NK-92 treated with Interleukin-12 subunit alpha and Interleukin-12 subunit beta, amount 100 ng/mL, for 24 hours (cell line): Measurements from ENCODE around the gene LRRC8D.

ENCODE experiments used
- DNase-seq: peaks from one replicate; lab custom pipeline; 2025; lab: John Stamatoyannopoulos, UW

Gene LRRC8D

GRCh38 chr1:89941110-89941766 is 120.4 kb downstream of the LRRC8D start:
- no peak for DNase-seq

DNA sequence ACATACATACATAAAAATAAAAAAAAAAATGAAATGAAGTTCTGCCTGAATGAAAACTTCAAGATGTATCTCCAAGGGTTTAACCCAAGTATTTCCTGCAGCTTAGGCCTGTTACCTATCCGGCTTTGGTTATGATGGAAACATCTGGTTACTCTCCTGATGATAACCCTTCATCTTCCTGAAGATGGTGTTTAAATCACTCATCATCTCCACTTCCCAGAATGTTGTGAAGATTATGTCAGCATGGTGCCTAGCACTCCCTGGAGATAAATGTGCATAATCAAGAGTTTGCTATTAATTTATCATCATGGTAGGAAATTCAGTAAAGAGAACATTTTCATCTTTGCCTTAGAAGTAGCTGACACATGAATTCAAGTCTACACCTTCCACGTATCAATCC is 121.2 kb downstream of the LRRC8D start:
- DNase-seq = no peak

GRCh38 chr1:89942825-89943658 is 122.2 kb downstream of the LRRC8D start:
- DNase-seq = no peak

- DNase-seq = no peak
Measured at GRCh38 chr1:89943846-89944781, 123.3 kb downstream of the LRRC8D start.

- DNase-seq = no peak
Measured at GRCh38 chr1:89945852-89946476, 125.1 kb downstream of the LRRC8D start.

- no peak for DNase-seq
Measured at GRCh38 chr1:89946532-89946931, 125.7 kb downstream of the LRRC8D start.

DNA sequence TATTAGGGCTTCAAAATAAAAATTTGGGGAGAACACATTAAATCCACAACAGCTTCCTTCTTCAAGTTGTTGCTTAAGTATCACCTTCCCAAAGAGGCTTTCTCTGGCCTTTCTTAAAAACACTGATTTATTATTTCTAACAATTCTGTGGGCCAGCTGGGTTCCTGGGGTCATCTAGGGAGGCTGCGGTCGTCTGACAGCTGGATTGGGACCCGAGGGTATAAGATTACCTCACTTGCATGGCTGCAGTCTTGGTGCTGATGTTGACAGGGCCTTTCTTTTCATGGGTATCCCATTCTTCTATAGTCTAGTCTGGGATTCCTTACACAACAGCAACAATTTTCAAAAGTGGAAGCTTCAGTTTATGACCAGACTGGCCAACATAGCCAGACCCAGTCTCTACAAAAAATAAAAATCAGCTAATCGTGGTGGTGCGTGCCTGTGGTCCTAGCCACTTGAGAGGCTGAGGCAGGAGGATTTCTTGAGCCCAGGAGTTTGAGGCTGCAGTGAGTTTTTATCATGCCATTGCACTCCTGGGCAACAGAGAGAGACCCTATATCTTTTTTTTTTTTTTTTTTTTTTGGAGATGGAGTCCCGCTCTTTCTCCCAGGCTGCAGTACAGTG is 128.0 kb downstream of the LRRC8D start:
- no peak for DNase-seq

GRCh38 chr1:89949991-89950624 is 129.3 kb downstream of the LRRC8D start:
- no peak for DNase-seq

DNA sequence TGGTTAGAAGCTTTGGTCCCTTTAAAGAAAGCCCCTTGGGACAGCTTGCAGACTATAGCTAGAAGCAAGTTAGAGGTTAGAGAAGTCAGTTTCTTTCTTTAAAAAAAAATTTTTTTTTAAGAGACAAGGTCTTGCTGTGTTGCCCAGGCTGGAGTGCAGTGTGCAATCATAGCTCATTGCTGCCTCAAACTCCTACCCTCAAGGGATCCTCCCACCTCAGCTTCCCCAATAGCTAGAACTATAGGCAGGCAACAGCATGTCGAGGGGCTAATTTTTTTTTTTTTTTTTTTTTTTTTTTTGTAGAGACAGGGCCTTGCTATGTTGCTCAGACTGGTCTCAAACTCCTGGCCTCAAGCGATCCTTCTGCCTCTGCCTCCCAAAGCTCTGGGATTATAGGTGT is 129.9 kb downstream of the LRRC8D start:
- DNase-seq = no peak

- no peak for DNase-seq
Measured at GRCh38 chr1:89951766-89952604, 131.2 kb downstream of the LRRC8D start.

- DNase-seq = no peak
Measured at GRCh38 chr1:89952605-89953130, 131.8 kb downstream of the LRRC8D start.

DNA sequence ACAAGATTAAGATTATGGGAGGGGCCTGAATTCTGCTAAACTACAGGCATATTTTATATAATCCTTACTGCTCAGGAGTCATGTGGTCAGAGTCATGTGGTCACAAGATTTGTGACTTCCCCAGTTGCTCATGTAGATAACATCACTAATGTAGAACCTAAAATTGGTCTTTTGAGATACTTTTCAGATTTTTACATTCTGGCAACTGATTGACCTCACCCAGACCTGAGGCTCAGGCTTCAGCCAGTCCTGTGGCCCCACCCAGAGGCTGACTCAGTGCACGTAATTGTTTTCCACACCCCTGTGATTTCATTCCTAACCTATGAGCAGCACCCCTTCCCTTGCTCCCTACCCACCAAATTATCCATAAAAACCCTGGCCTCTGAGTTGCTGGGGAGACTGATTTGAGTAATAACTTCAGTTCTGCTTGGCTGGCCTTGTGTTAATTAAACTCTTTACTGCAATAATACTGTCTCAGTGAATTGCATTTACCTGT is 132.3 kb downstream of the LRRC8D start:
- peak; percentile 5 for DNase-seq

DNA sequence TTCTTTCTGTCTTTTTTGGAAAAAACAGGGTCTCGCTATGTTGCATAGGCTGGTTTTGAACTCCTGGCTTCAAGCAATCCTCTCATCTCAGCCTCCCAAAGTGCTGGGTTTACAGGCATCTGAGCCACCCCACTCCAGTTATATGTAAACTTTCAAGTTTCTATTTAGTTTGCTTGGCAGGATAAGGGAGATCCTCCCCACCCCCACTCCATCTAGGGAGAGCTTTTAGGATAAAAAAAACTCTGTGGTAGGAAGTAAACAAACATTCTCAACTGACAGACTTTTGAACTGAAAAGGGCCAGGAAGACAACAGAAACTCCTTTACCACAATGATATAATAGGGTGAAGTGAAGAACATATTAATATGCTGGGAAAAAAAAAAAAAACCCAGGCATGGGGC is 133.1 kb downstream of the LRRC8D start:
- DNase-seq = no peak

DNA sequence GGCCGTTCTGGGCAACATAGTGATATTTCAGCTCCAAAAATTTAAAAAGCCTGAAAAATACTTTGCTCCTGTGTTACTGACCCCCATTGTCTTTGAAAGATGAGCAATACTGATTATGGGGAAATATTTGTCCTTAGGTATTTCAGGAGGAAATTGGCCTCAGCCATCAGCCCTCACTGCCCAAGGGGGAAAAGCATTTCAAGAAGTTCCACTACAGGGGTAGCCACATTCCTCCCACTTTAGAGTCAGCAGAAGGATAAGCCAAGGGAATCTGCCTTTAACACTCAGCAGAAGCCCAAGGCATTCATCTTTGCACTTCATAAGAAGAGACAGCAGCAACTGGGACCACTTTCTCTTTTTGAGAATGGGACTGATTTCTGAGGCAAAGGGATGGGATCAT is 133.6 kb downstream of the LRRC8D start:
- DNase-seq = no peak

DNA sequence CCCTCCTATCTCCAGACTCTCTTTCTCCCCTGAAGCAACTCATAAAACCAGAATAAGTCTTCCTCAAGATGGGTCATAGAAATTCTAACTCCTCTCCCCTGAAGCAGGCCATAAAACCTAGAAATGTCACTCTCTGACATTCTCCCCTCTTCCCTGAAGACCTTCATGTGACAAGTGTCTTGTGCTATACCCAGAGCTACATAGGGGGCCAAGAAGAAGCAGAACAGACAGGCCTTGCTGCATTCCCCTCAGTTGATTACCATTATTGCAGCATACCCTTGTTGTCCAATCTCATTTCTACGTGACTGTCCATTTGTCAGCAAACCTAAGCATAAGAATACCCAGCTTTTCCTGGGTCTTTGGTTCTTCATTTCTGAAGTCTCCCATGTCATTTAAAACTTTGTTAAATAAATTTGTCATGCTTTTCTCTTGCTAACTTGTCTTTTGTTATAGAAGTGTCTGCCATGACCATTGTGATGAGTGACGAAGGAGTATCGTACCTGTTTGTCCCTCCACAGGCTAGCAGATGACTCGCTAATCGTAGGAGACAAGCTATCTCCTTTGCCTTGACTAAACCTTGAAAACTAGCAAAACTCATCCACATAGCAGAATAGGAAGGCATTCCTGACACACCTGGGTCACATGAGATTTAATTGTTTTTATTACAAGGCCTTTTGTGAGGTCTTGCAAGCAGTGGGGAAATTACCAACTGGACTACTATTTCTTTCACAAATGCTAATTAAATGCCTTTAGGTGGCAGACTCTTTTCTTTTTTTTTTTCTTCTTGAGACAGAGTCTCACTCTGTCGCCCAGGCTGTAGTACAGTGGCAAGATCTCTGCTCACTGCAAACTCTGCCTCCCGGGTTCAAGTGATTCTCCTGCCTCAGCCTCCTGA is 134.7 kb downstream of the LRRC8D start:
- no peak for DNase-seq

- peak; percentile 7 for DNase-seq
Measured at GRCh38 chr1:89957107-89957506, 136.3 kb downstream of the LRRC8D start.

DNA sequence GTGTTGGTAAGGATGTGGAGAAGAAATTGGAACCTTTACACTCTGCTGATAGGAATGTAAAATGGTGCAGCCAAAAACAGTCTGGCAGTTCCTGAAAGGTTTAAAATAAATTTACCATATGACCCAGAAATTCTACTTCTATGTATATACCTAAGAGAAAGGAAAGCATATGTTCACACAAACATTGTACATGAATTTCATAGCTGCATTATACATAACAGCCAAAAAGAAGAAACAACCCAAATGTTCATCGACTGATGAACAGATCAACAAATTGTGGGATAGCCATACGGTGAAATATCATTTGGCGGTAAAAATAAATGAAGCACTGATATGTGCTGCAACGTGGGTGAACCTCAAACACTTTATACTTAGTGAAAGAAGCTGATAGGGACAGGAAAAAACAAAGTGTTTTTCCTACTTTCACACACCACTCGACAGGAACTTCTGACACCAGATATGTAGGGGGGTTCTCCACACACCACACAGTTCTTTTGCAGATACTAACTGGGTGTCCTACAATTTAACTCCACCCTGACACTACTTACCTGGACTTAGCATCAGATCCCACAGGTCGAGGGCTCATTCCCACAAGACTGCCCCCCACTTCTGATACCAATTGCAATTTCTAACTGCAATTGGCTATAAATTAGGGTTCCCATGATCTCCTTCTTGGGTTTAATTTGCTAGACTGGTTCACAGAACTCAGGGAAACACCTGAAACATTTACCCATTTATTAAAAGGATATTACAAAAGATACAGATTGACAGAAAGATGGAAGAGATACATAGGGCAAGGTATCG is 138.2 kb downstream of the LRRC8D start:
- no peak for DNase-seq

DNA sequence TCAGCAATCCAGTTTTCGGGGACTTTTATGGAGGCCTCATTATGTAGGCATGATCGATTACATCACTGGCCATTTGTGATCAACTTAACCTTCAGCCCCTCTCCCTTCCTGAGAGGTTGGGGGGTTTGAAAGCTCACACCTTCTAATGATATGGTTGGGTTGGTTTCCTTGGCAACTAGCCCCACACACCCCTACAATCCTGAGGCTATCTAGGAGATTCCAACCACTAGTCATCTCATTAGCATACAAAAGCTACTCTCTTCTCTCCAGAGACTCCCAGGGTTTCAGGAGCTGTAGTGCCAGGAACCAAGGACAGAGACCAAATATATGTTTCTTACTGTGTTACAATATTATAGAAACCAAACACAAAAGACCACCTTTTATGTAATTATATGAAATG is 138.9 kb downstream of the LRRC8D start:
- no peak for DNase-seq
